WTC11 (cell line): ENCODE data around the gene MACF1. TPM values are rescaled to one million over a fixed set of nuclear protein-coding genes. Genes with fewer than 3 reads are reported as not detected.

Experiments
- ATAC-seq: fragments of 200-7000 bp; cut with Tn5 transposase; 2 replicates; pipeline ENCODE4 v1.10.0; 2021; ENCODE audit warnings: mild to moderate bottlenecking, moderate library complexity
- CTCF ChIA-PET: fragments of 300-600 bp; sonication (Branson Sonifier 250); formaldehyde crosslinking; loops from one replicate; lab custom pipeline; 2021; ENCODE audit warnings: antibody characterized with exemption; lab: Charles Lee
- POLR2A ChIA-PET: fragments of 350-600 bp; sonication (Branson Sonifier 250); formaldehyde crosslinking; loops from one replicate; lab custom pipeline; 2021; ENCODE audit warnings: antibody characterized with exemption; lab: Charles Lee
- DNase-seq: peaks from one replicate; pipeline ENCODE4 v3.0.0; 2021; ENCODE audit warnings: low spot score
- H3K27ac Mint-ChIP-seq: 2 replicates; pipeline ENCODE4 v1.8.0; 2021; ENCODE audit warnings: mixed read lengths
- H3K27me3 Mint-ChIP-seq: 2 replicates; pipeline ENCODE4 v1.8.0; 2021; ENCODE audit warnings: low read depth, mild to moderate bottlenecking, moderate library complexity, mixed read lengths
- H3K36me3 Mint-ChIP-seq: 2 replicates; pipeline ENCODE4 v1.8.0; 2021; ENCODE audit warnings: mixed read lengths
- H3K4me1 Mint-ChIP-seq: 2 replicates; pipeline ENCODE4 v1.8.0; 2022; ENCODE audit warnings: mixed read lengths
- H3K4me3 Mint-ChIP-seq: 2 replicates; pipeline ENCODE4 v1.8.0; 2021; ENCODE audit warnings: mild to moderate bottlenecking, moderate library complexity, mixed read lengths
- H3K9me3 Mint-ChIP-seq: 2 replicates; pipeline ENCODE4 v1.8.0; 2021; ENCODE audit warnings: mixed read lengths
- ATF2 ChIP-seq: sonication (generic); formaldehyde crosslinking; IDR thresholded peaks from 2 replicates; pipeline ENCODE4 v1.8.1; 2022; ENCODE audit warnings: low read depth, missing genetic modification reagents, borderline replicate concordance
- CTCF ChIP-seq: fragments of 200-600 bp; IDR thresholded peaks from 2 replicates; pipeline ENCODE4 v1.8.0; 2022; ENCODE audit warnings: antibody characterized with exemption
- FOXP4 ChIP-seq: sonication (generic); formaldehyde crosslinking; IDR thresholded peaks from 2 replicates; pipeline ENCODE4 v1.8.0; 2022; ENCODE audit warnings: mild to moderate bottlenecking, missing genetic modification reagents
- HMGXB4 ChIP-seq: sonication (generic); formaldehyde crosslinking; IDR thresholded peaks from 2 replicates; pipeline ENCODE4 v1.8.1; 2023; ENCODE audit warnings: mild to moderate bottlenecking, moderate library complexity, missing genetic modification reagents
- IRF1 ChIP-seq: sonication (generic); formaldehyde crosslinking; IDR thresholded peaks from 2 replicates; pipeline ENCODE4 v1.8.0; 2023; ENCODE audit warnings: missing genetic modification reagents
- JUN ChIP-seq: sonication (generic); formaldehyde crosslinking; IDR thresholded peaks from 2 replicates; pipeline ENCODE4 v1.8.0; 2023; ENCODE audit warnings: mild to moderate bottlenecking, missing genetic modification reagents
- KAT7 ChIP-seq: sonication (generic); formaldehyde crosslinking; IDR thresholded peaks from 2 replicates; pipeline ENCODE4 v1.8.1; 2023; ENCODE audit warnings: missing genetic modification reagents, mild to moderate bottlenecking, borderline replicate concordance
- MYBL2 ChIP-seq: sonication (generic); formaldehyde crosslinking; IDR thresholded peaks from 2 replicates; pipeline ENCODE4 v1.8.1; 2023; ENCODE audit warnings: mild to moderate bottlenecking, moderate library complexity, missing genetic modification reagents
- SOX15 ChIP-seq: fragments of 250-450 bp; sonication (Bioruptor Pico); IDR thresholded peaks from 2 replicates; pipeline ENCODE4 v1.9.0; 2021; ENCODE audit warnings: mild to moderate bottlenecking
- ZNF396 ChIP-seq: fragments of 250-450 bp; sonication (Bioruptor Pico); IDR thresholded peaks from 2 replicates; pipeline ENCODE4 v1.8.0; 2021; ENCODE audit warnings: mild to moderate bottlenecking, moderate library complexity, borderline replicate concordance
- ZNF425 ChIP-seq: fragments of 250-450 bp; sonication (Bioruptor Pico); conservative IDR thresholded peaks from 2 replicates; pipeline ENCODE4 v1.9.0; 2021; ENCODE audit warnings: mild to moderate bottlenecking
- total RNA-seq: library from RNA; stranded (reverse); gene quantifications from 3 replicates; pipeline ENCODE4 v1.2.3, GENCODE V29; 2021

Gene MACF1
- total RNA-seq, 1 experiment from 2014 or later = 327 TPM

GRCh38 chr1:39406533-39407450 lies 202.3 kb downstream of the MACF1 start (continued):
- no peak for TF ChIP-seq CTCF

- Mint-ChIP-seq H3K27ac (peak overlapping the region; percentile 97), H3K36me3 (peaks cover 30% of the 10 kb centered on the region), H3K27me3 (no peaks in the 10 kb centered on the region; the same call in 1 of the 2 replicates), H3K4me3 (peak overlapping the region; percentile 86), H3K4me1 (peaks cover 54% of the 10 kb centered on the region), H3K9me3 (peaks cover 23% of the 10 kb centered on the region)
- DNase-seq (no peak), ATAC-seq (no peak)
- ChIA-PET POLR2A (no interaction called here), CTCF (interaction anchor here (0.9 to 5.6 kb wide), 5 partner anchors 9 to 309 kb away, joined by 3 to 45 read pairs (median 5); no protein-coding TSS in a partner anchor)
- TF ChIP-seq FOXP4 (CRISPR knock-in tag) (no peak), MYBL2 (CRISPR knock-in tag) (no peak), ZNF425 (no peak), ZNF396 (CRISPR knock-in tag) (no peak), ATF2 (CRISPR knock-in tag) (no peak), KAT7 (CRISPR knock-in tag) (no peak), HMGXB4 (CRISPR knock-in tag) (no peak), IRF1 (CRISPR knock-in tag) (no peak), SOX15 (CRISPR knock-in tag) (no peak), JUN (CRISPR knock-in tag) (no peak)
Observed at GRCh38 chr1:39407510-39407895, 203.0 kb downstream of the MACF1 start.
